GM10248 (cell line): ENCODE data around the gene CHTF18.
A peak's percentile ranks its signal among the peaks of the same experiment; 100 is the strongest.

Experiments
- CTCF ChIA-PET: fragments of 300-600 bp; sonication (Branson Sonifier 250); formaldehyde crosslinking; extraction: SDS; loops from one replicate; lab custom pipeline; 2021; ENCODE audit warnings: antibody characterized with exemption; lab: Yijun Ruan, JAX
- POLR2A ChIA-PET: fragments of 350-650 bp; sonication (Branson Sonifier 250); formaldehyde crosslinking; extraction: SDS; loops from one replicate; lab custom pipeline; 2020; ENCODE audit warnings: antibody characterized with exemption; lab: Yijun Ruan, JAX
- DNase-seq: peaks from one replicate; pipeline ENCODE4 v3.0.0; 2012; ENCODE audit errors: extremely low spot score
- TF ChIP-seq, protein P1 (sequence below): IDR thresholded peaks from 2 replicates; pipeline ENCODE4 v1.5.1; 2012; ENCODE audit warnings: mild to moderate bottlenecking, low read depth; ENCODE audit errors: extremely low read depth, missing control alignments, control extremely low read depth

CHTF18 gene

DNA sequence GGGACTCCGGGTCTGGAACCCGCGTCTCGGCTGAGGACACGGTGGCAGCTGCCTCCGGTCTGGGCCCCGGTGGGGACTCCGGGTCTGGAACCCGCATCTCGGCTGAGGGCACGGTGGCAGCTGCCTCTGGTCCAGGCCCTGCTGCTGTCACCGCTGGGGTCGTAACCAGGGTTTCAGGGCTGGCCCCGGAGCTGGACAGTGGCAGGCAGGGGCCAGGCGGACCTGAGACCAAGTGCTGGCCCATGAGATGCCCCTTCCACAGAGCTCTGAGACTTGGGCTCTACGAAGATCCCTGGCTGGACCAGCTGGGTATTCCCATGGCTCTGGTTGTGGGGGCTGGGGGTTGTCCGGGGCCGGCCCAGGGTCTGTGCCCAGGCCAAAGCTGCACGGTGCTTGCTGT is 4.0 kb upstream of the CHTF18 start:
- POLR2A ChIA-PET = no interaction called here
- TF ChIP-seq, protein P1, sequence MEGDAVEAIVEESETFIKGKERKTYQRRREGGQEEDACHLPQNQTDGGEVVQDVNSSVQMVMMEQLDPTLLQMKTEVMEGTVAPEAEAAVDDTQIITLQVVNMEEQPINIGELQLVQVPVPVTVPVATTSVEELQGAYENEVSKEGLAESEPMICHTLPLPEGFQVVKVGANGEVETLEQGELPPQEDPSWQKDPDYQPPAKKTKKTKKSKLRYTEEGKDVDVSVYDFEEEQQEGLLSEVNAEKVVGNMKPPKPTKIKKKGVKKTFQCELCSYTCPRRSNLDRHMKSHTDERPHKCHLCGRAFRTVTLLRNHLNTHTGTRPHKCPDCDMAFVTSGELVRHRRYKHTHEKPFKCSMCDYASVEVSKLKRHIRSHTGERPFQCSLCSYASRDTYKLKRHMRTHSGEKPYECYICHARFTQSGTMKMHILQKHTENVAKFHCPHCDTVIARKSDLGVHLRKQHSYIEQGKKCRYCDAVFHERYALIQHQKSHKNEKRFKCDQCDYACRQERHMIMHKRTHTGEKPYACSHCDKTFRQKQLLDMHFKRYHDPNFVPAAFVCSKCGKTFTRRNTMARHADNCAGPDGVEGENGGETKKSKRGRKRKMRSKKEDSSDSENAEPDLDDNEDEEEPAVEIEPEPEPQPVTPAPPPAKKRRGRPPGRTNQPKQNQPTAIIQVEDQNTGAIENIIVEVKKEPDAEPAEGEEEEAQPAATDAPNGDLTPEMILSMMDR = no peak
- CTCF ChIA-PET = interaction anchor here (0.9 to 9.6 kb wide), 22 partner anchors 8 to 395 kb away, joined by 3 to 169 read pairs (median 6); partner anchors contain the start of genes ANTKMT, CCDC78, CIAO3 and METRN
- no peak for DNase-seq

- CTCF ChIA-PET = interaction anchor here (0.8 to 9.6 kb wide), 24 partner anchors 9 to 187 kb away, joined by 3 to 169 read pairs (median 5); partner anchors contain the start of genes CCDC78, CIAO3, GNG13 and METRN
- peak; percentile 80 for DNase-seq
- TF ChIP-seq, protein P1 = peak; percentile 90
- POLR2A ChIA-PET = no interaction called here
These were observed 2.6 kb upstream of the CHTF18 start for GRCh38 chr16:785563-786535.

- TF ChIP-seq, protein P1 = no peak
- ChIA-PET CTCF (interaction anchor here (9.6 kb wide), 1 partner anchor 74 kb away, joined by 169 read pairs; the partner anchor contains the start of gene METRN), POLR2A (interaction anchor here (0.6 kb wide), 1 partner anchor 20 kb away, joined by 3 read pairs; no protein-coding TSS in a partner anchor)
- DNase-seq = no peak
These were observed 976 bp upstream of the CHTF18 start for GRCh38 chr16:787321-787966.

DNA sequence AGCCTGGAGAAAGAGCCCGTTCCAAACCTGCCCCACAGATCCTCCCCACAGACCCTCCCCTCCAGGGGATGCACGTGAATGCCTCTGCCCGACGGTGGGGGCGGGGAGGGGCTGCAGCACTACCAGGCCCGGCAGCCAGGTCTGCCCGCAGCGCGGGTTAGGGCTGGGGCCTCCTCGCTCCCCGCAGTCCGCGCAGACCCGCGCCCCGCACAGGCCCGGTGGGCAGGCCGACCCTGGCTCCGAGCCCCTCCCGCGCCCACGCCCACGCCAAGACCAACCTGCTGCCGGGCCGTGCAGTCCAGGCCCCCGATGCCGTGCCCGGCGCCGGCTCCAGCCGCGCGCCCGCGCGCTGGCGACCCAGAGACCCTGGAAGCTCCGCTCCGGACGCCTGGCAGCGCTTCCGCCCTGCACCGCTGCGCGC is 432 bp upstream of the CHTF18 start, which contains the start of gene RPUSD1:
Gene RPUSD1 (minus strand): TSS at position 404 of the 421 bp plus-strand sequence. CDS start 644 bp downstream, outside the sequence.
- TF ChIP-seq, protein P1 = no peak
- POLR2A ChIA-PET = interaction anchor here (0.6 to 1.0 kb wide), 2 partner anchors 19 to 73 kb away, joined by 3 to 5 read pairs; partner anchors contain the start of gene METRN

GRCh38 chr16:789191-789850 is 901 bp downstream of the CHTF18 start:
- no peak for DNase-seq
- ChIA-PET CTCF (interaction anchor here (1.3 to 9.6 kb wide), 2 partner anchors 76 to 314 kb away, joined by 3 to 169 read pairs; partner anchors contain the start of gene METRN), POLR2A (no interaction called here)
- TF ChIP-seq, protein P1 = no peak

More for the DNA sequence above, 432 bp upstream of the CHTF18 start, which contains the start of gene RPUSD1:
- no peak for DNase-seq
- CTCF ChIA-PET = interaction anchor here (1.2 to 9.6 kb wide), 3 partner anchors 48 to 315 kb away, joined by 3 to 169 read pairs (median 5); partner anchors contain the start of genes CIAO3 and METRN
